ENCODE data around the gene PKD1L1.
"Not testable (repeated sequence)": the region's sequence is repeated elsewhere in the genome, so short reads cannot be mapped to it uniquely, and the experiment has no call there.

Gene PKD1L1

GRCh38 chr7:47948141-47948790 lies at the start of gene PKD1L1:
PKD1L1 (minus strand) TSS chr7:47948466; CDS start chr7:47948440, 26 bp downstream.
- no peak within 1 kb of the TSS for H3K4me3 ChIP-seq (ENCODE audit: low read depth, low read length)
- TF ChIP-seq CTCF (IDR thresholded peaks at IDR 0.05; ENCODE audit: low read depth, low read length, missing control alignments) = no peak
- DNase-seq (ENCODE audit: low read depth) = no peak

- DNase-seq (ENCODE audit: low read depth) = no peak
- no peak for TF ChIP-seq CTCF (IDR thresholded peaks at IDR 0.05; ENCODE audit: low read depth, low read length, missing control alignments)
- no peak overlapping the region for H3K4me3 ChIP-seq (ENCODE audit: low read depth, low read length)
These were observed 44.2 kb upstream of the PKD1L1 start for GRCh38 chr7:47992446-47992845.

GRCh38 chr7:47991741-47992311 lies 43.6 kb upstream of the PKD1L1 start:
- TF ChIP-seq CTCF (IDR thresholded peaks at IDR 0.05; ENCODE audit: low read depth, low read length, missing control alignments) = peak; percentile 74
- peak; percentile 77 for DNase-seq (ENCODE audit: low read depth)
- H3K4me3 ChIP-seq (ENCODE audit: low read depth, low read length) = peak overlapping the region; percentile 48

GRCh38 chr7:47991270-47991669 lies 43.0 kb upstream of the PKD1L1 start:
- H3K4me3 ChIP-seq (ENCODE audit: low read depth, low read length) = peak overlapping the region; percentile 48; the same call in 1 of the 2 replicates
- TF ChIP-seq CTCF (IDR thresholded peaks at IDR 0.05; ENCODE audit: low read depth, low read length, missing control alignments) = no peak
- DNase-seq (ENCODE audit: low read depth) = no peak

GRCh38 chr7:47990592-47990991 lies 42.3 kb upstream of the PKD1L1 start:
- DNase-seq (ENCODE audit: low read depth) = no peak
- no peak overlapping the region for H3K4me3 ChIP-seq (ENCODE audit: low read depth, low read length)
- no peak for TF ChIP-seq CTCF (IDR thresholded peaks at IDR 0.05; ENCODE audit: low read depth, low read length, missing control alignments)

- not testable (repeated sequence) for H3K4me3 ChIP-seq (ENCODE audit: low read depth, low read length); DNase-seq (ENCODE audit: low read depth)
These were observed 41.5 kb upstream of the PKD1L1 start for GRCh38 chr7:47989607-47990400.
